ENCODE measurements around the gene RFPL4A. TPM values are rescaled to one million over a fixed set of nuclear protein-coding genes. Genes with fewer than 3 reads are reported as not detected.

Gene RFPL4A
- total RNA-seq, 1 experiment from 2014 or later: not detected

DNA sequence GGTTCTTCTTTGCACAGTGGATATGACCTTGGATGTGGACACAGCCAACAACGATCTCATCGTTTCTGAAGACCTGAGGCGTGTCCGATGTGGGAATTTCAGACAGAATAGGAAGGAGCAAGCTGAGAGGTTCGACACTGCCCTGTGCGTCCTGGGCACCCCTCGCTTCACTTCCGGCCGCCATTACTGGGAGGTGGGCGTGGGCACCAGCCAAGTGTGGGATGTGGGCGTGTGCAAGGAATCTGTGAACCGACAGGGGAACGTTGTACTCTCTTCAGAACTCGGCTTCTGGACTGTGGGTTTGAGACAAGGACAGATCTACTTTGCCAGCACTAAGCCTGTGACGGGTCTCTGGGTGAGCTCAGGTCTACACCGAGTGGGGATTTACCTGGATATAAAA, 19.4 kb downstream of the RFPL4A start:
- Mint-ChIP-seq H3K27me3 (ENCODE audit: insufficient read depth, unreplicated experiment) (peaks cover 26% of the 10 kb centered on the region), H3K9me3 (ENCODE audit: unreplicated experiment) (no peaks in the 10 kb centered on the region), H3K36me3 (ENCODE audit: insufficient read depth, unreplicated experiment) (no peaks in the 10 kb centered on the region), H3K27ac (ENCODE audit: unreplicated experiment) (no peak overlapping the region), H3K4me1 (ENCODE audit: low read depth, unreplicated experiment) (no peaks in the 10 kb centered on the region), H3K4me3 (ENCODE audit: unreplicated experiment) (no peak overlapping the region)
- no peak for DNase-seq
- CTCF ChIA-PET: no interaction called here
- H3K4me1 ChIP-seq: no peaks in the 10 kb centered on the region
- no peaks in the 10 kb centered on the region for H3K9me3 ChIP-seq
- no peak overlapping the region for H3K4me3 ChIP-seq (ENCODE audit: low read depth, low read length)
- POLR2A ChIA-PET: no interaction called here
- no peaks in the 10 kb centered on the region for H3K36me3 ChIP-seq (ENCODE audit: control insufficient read depth, insufficient read depth, low read length)
- TF ChIP-seq, protein P1, sequence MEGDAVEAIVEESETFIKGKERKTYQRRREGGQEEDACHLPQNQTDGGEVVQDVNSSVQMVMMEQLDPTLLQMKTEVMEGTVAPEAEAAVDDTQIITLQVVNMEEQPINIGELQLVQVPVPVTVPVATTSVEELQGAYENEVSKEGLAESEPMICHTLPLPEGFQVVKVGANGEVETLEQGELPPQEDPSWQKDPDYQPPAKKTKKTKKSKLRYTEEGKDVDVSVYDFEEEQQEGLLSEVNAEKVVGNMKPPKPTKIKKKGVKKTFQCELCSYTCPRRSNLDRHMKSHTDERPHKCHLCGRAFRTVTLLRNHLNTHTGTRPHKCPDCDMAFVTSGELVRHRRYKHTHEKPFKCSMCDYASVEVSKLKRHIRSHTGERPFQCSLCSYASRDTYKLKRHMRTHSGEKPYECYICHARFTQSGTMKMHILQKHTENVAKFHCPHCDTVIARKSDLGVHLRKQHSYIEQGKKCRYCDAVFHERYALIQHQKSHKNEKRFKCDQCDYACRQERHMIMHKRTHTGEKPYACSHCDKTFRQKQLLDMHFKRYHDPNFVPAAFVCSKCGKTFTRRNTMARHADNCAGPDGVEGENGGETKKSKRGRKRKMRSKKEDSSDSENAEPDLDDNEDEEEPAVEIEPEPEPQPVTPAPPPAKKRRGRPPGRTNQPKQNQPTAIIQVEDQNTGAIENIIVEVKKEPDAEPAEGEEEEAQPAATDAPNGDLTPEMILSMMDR (IDR thresholded peaks at IDR 0.05; ENCODE audit: insufficient read depth in 1 of 2, low read depth in 1 of 2, low read length in 1 of 2, severe bottlenecking in 1 of 2, unreplicated experiment in 1 of 2): no peak
- no peaks in the 10 kb centered on the region for H3K27me3 ChIP-seq (replicated peaks; ENCODE audit: control insufficient read depth, insufficient read depth, low read length)
- BruUV-seq (replicated peaks): no TSS peak
- intact Hi-C loops (cut with micrococcal nuclease; ENCODE audit: unreplicated experiment): no loop called here

DNA sequence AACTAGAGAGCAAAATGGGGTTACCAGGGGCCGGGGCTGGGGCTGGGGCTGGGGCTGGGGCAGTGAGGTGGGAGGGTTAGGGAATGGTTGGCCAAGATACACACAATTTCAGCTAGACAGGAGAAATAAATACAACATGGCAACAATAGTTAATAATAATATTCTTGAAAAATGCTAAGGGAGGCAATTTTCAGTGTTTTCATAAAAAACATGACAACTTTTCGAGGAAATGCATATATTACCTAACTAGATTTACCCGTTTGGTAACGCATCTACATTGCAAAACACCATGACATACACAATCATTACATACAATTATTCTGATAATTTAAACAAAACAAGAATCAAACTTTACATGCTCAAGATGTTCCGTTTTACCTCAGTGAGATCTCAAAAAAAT, 22.2 kb downstream of the RFPL4A start:
- POLR2A ChIA-PET: no interaction called here
- CTCF ChIA-PET: no interaction called here
- H3K4me3 Mint-ChIP-seq (ENCODE audit: unreplicated experiment): no peak overlapping the region
- TF ChIP-seq, protein P1 (IDR thresholded peaks at IDR 0.05; ENCODE audit: insufficient read depth in 1 of 2, low read depth in 1 of 2, low read length in 1 of 2, severe bottlenecking in 1 of 2, unreplicated experiment in 1 of 2): no peak
- DNase-seq: no peak
- H3K36me3 Mint-ChIP-seq (ENCODE audit: insufficient read depth, unreplicated experiment): no peaks in the 10 kb centered on the region
- BruUV-seq (replicated peaks): no TSS peak
- peaks cover 22% of the 10 kb centered on the region for H3K27me3 Mint-ChIP-seq (ENCODE audit: insufficient read depth, unreplicated experiment)
- Histone ChIP-seq H3K36me3 (ENCODE audit: control insufficient read depth, insufficient read depth, low read length) (no peaks in the 10 kb centered on the region), H3K4me1 (no peaks in the 10 kb centered on the region), H3K27me3 (replicated peaks; ENCODE audit: control insufficient read depth, insufficient read depth, low read length) (no peaks in the 10 kb centered on the region), H3K4me3 (ENCODE audit: low read depth, low read length) (no peak overlapping the region), H3K9me3 (no peaks in the 10 kb centered on the region)
- no peak overlapping the region for H3K27ac Mint-ChIP-seq (ENCODE audit: unreplicated experiment)
- H3K9me3 Mint-ChIP-seq (ENCODE audit: unreplicated experiment): no peaks in the 10 kb centered on the region
- intact Hi-C loops (cut with micrococcal nuclease; ENCODE audit: unreplicated experiment): no loop called here
- no peaks in the 10 kb centered on the region for H3K4me1 Mint-ChIP-seq (ENCODE audit: low read depth, unreplicated experiment)

DNA sequence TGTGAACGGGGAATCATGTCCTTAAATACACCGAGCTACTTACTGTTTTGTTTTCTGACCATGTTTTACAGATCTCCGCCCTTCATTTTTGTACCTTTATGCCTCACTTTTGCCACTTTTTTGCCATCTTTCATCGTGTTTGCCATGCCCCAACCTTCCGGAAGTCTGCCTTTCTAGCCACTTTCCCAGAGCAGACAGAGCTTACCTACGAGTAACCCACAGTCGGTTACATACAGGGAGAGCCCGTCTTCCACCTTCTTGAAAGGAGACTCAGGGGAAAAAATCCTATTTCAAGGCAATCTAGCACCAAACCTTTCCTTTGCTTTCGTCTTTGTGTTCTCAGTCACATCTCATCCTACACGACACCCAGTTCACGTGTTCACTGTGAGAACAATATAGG, 36.1 kb downstream of the RFPL4A start:
- CTCF ChIA-PET: no interaction called here
- Histone ChIP-seq H3K27me3 (replicated peaks; ENCODE audit: control insufficient read depth, insufficient read depth, low read length) (no peaks in the 10 kb centered on the region), H3K9me3 (no peaks in the 10 kb centered on the region), H3K4me1 (no peaks in the 10 kb centered on the region), H3K4me3 (ENCODE audit: low read depth, low read length) (no peak overlapping the region), H3K36me3 (ENCODE audit: control insufficient read depth, insufficient read depth, low read length) (no peaks in the 10 kb centered on the region)
- Mint-ChIP-seq H3K27me3 (ENCODE audit: insufficient read depth, unreplicated experiment) (peaks cover 12% of the 10 kb centered on the region), H3K4me1 (ENCODE audit: low read depth, unreplicated experiment) (no peaks in the 10 kb centered on the region), H3K36me3 (ENCODE audit: insufficient read depth, unreplicated experiment) (no peaks in the 10 kb centered on the region), H3K9me3 (ENCODE audit: unreplicated experiment) (no peaks in the 10 kb centered on the region), H3K4me3 (ENCODE audit: unreplicated experiment) (no peak overlapping the region), H3K27ac (ENCODE audit: unreplicated experiment) (no peak overlapping the region)
- intact Hi-C loops (cut with micrococcal nuclease; ENCODE audit: unreplicated experiment): no loop called here
- DNase-seq: no peak
- POLR2A ChIA-PET: no interaction called here
- TF ChIP-seq, protein P1 (IDR thresholded peaks at IDR 0.05; ENCODE audit: insufficient read depth in 1 of 2, low read depth in 1 of 2, low read length in 1 of 2, severe bottlenecking in 1 of 2, unreplicated experiment in 1 of 2): no peak
- BruUV-seq (replicated peaks): no TSS peak
